Activated naive CD8-positive, alpha-beta T cell treated with anti-CD3 and anti-CD28 coated beads, Interleukin-2, amount 50 U/mL, for 24 hours (primary cell): ENCODE data around the gene APOOL.
"Not testable (repeated sequence)": the region's sequence is repeated elsewhere in the genome, so short reads cannot be mapped to it uniquely, and the experiment has no call there.

Experiments used
- ATAC-seq: fragments of 150-1000 bp; cut with Tn5 transposase; one replicate; pipeline ENCODE4 v1.10.0; 2021
- DNase-seq: peaks from one replicate; pipeline ENCODE4 v3.0.0; 2021
- H3K27ac Mint-ChIP-seq: one replicate; pipeline ENCODE4 v1.8.0; 2021; ENCODE audit warnings: mild to moderate bottlenecking, mixed read lengths
- H3K27me3 Mint-ChIP-seq: one replicate; pipeline ENCODE4 v1.8.0; 2021; ENCODE audit warnings: mixed read lengths
- H3K36me3 Mint-ChIP-seq: one replicate; pipeline ENCODE4 v1.8.0; 2021; ENCODE audit warnings: low read depth, mixed read lengths
- H3K4me1 Mint-ChIP-seq: one replicate; pipeline ENCODE4 v1.8.0; 2021; ENCODE audit warnings: mixed read lengths
- H3K4me3 Mint-ChIP-seq: one replicate; pipeline ENCODE4 v1.8.0; 2021; ENCODE audit warnings: mild to moderate bottlenecking, moderate library complexity, mixed read lengths
- H3K9me3 Mint-ChIP-seq: one replicate; pipeline ENCODE4 v1.8.0; 2021; ENCODE audit warnings: mixed read lengths

Gene APOOL, protein sequence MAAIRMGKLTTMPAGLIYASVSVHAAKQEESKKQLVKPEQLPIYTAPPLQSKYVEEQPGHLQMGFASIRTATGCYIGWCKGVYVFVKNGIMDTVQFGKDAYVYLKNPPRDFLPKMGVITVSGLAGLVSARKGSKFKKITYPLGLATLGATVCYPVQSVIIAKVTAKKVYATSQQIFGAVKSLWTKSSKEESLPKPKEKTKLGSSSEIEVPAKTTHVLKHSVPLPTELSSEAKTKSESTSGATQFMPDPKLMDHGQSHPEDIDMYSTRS

DNA sequence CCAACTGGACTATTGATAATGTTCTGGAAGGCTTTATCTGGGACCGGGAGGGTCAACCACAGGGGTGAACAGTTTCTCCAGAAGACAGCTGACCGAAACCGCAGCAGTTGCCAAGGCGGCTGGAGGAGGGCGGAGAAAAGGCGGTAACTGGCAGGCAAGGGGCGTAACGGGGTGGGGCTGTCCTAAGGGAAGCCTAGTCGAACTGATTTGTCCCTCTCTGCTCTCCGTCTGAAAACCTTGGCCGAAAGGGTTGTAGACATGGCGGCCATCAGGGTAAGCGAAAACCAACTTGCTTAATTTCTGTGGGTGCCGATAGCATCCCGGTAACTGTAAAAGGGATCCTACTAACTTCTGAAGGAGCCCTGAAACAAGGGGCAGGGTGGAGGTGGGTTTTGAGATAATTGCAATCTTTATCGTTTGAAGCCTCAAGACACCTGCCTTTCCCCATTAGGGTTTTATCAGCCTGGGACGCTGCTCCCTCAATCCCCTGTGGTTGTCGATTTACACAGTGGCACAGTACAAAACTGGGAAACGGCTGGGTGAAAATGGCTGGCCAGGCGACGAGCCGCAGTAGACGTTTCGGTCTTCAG, at the start of gene APOOL:
APOOL (plus strand) TSS at position 223 of the 590 bp plus-strand sequence; CDS start at position 259, 36 bp downstream.
- H3K4me1 Mint-ChIP-seq: peaks cover 19% of the 10 kb centered on the region
- no peaks in the 10 kb centered on the region for H3K27me3 Mint-ChIP-seq
- H3K4me3 Mint-ChIP-seq: peak within 1 kb of the TSS; percentile 86
- peak; percentile 96 for ATAC-seq
- H3K36me3 Mint-ChIP-seq: peaks cover 2% of the 10 kb centered on the region
- DNase-seq: peak; percentile 78
- H3K27ac Mint-ChIP-seq: peak within 1 kb of the TSS; percentile 56
- no peaks in the 10 kb centered on the region for H3K9me3 Mint-ChIP-seq

DNA sequence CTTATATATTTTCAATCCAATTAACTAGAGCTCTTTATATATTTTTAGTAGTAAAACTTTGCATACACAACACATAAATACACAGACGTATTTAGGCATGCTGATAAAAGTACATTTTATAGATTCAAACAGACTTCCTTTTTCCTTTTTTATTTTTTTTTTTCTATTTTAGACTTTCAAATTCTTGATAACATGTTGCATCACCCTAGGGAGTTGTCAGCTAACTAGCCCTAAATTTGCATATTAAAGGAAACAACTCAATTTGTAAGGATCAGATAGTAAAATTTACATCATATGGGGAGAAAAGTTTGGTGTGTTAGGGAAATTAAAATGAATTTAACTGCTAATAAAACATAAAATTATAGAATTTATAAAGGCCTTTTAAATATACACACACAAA, 47.4 kb upstream of the APOOL start:
- ATAC-seq (no peak), DNase-seq (no peak)
- Mint-ChIP-seq H3K4me3 (no peak overlapping the region), H3K27ac (no peak overlapping the region), H3K9me3 (no peaks in the 10 kb centered on the region), H3K4me1 (no peaks in the 10 kb centered on the region), H3K27me3 (no peaks in the 10 kb centered on the region), H3K36me3 (no peaks in the 10 kb centered on the region)

DNA sequence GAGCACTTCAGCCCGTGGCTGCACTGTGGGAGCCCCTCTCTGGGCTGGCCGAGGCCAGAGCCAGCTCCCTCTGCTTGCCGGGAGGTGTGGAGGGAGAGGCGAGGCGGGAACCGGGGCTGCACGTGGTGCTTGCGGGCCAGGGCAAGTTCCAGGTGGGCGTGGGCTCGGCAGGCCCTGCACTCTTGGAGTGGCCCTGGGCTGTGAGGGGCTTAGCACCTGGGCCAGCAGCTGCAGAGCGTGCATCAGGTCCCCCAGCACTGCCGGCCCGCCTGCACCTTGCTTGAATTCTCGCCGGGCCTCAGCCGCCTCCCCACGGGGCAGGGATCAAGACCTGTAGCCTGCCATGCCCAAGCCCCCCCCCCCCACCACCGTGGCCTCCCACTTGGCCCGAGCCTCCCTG, 28.9 kb upstream of the APOOL start:
- Mint-ChIP-seq H3K36me3 (no peaks in the 10 kb centered on the region), H3K27me3 (no peaks in the 10 kb centered on the region), H3K4me1 (no peaks in the 10 kb centered on the region), H3K27ac (no peak overlapping the region), H3K4me3 (no peak overlapping the region), H3K9me3 (no peaks in the 10 kb centered on the region)
- DNase-seq: no peak
- no peak for ATAC-seq

DNA sequence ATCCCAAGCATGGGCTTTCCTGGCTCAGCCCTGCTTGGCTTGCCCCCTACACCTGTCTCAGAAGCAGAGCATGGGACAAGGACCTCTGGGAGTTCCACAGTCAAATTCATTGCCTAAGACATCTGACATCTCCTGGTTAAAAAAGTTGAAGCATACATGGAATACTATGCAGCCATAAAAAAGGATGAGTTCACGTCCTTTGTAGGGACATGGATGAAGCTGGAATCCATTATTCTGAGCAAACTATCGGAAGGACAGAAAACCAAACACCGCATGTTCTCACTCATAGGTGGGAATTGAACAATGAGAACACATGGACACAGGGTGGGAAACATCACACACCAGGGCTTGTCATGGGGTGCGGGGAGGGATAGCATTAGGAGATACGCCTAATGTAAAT, 11.9 kb upstream of the APOOL start:
- H3K4me3 Mint-ChIP-seq, H3K27me3 Mint-ChIP-seq, H3K4me1 Mint-ChIP-seq, H3K9me3 Mint-ChIP-seq, H3K36me3 Mint-ChIP-seq, H3K27ac Mint-ChIP-seq, DNase-seq, ATAC-seq: not testable (repeated sequence)

- H3K36me3 Mint-ChIP-seq: no peaks in the 10 kb centered on the region
- ATAC-seq (no peak), DNase-seq (no peak)
- H3K27me3 Mint-ChIP-seq: peaks cover 5% of the 10 kb centered on the region
- no peak overlapping the region for H3K4me3 Mint-ChIP-seq
- H3K27ac Mint-ChIP-seq: no peak overlapping the region
- no peaks in the 10 kb centered on the region for H3K9me3 Mint-ChIP-seq
- no peaks in the 10 kb centered on the region for H3K4me1 Mint-ChIP-seq
Observed at GRCh38 chrX:84993150-84993549, 10.5 kb upstream of the APOOL start.

- no peaks in the 10 kb centered on the region for H3K9me3 Mint-ChIP-seq
- H3K4me1 Mint-ChIP-seq: peaks cover 12% of the 10 kb centered on the region
- DNase-seq (no peak), ATAC-seq (no peak)
- H3K4me3 Mint-ChIP-seq: no peak overlapping the region
- no peak overlapping the region for H3K27ac Mint-ChIP-seq
- peaks cover 2% of the 10 kb centered on the region for H3K27me3 Mint-ChIP-seq
- H3K36me3 Mint-ChIP-seq: no peaks in the 10 kb centered on the region
Observed at GRCh38 chrX:85001344-85001743, 2.3 kb upstream of the APOOL start.

DNA sequence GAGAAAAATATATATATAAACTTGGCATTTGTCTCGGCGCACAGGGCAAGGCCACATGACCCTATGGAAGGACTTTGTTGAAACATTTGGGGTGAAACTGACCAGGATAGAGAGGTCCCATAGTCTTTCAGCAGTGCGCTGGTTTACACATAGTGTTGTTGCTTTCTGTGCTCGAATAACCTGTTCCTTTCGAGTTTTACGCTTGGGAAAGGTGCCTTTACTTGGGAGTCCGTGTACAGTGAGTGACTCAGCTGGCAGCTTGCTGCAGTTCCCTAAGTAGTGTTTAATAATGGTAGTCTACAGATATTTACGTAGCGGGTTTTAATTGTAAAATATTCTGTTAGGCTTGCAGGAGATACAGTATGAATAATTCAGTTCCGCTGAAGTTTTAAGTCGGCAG, 578 bp downstream of the APOOL start:
- peak overlapping the region; percentile 86 for H3K4me3 Mint-ChIP-seq
- H3K4me1 Mint-ChIP-seq: peaks cover 19% of the 10 kb centered on the region
- peaks cover 2% of the 10 kb centered on the region for H3K36me3 Mint-ChIP-seq
- H3K27ac Mint-ChIP-seq: peak overlapping the region; percentile 56
- ATAC-seq (no peak), DNase-seq (no peak)
- no peaks in the 10 kb centered on the region for H3K27me3 Mint-ChIP-seq
- no peaks in the 10 kb centered on the region for H3K9me3 Mint-ChIP-seq

DNA sequence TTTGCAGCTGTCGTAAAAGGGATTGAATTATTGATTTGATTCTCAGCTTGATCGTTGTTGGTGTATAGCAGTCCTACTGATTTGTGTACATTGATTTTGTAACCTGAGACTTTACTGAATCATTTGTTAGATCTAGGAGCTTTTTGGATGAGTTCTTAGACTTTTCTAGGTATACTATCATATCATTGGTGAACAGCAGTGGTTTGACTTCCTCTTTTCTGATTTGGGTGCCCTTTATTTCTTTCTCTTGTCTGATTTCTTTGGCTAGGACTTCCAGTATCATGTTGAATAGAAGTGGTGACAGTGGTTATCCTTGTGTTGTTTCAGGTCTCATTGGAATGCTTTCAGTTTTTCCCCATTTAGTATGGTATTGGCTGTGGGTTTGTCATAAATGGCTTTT, 8.4 kb downstream of the APOOL start:
- DNase-seq (no peak), ATAC-seq (no peak)
- H3K4me1 Mint-ChIP-seq: peaks cover 4% of the 10 kb centered on the region
- no peak overlapping the region for H3K27ac Mint-ChIP-seq
- peaks cover 10% of the 10 kb centered on the region for H3K9me3 Mint-ChIP-seq
- no peaks in the 10 kb centered on the region for H3K27me3 Mint-ChIP-seq
- no peak overlapping the region for H3K4me3 Mint-ChIP-seq
- H3K36me3 Mint-ChIP-seq: peaks cover 21% of the 10 kb centered on the region

DNA sequence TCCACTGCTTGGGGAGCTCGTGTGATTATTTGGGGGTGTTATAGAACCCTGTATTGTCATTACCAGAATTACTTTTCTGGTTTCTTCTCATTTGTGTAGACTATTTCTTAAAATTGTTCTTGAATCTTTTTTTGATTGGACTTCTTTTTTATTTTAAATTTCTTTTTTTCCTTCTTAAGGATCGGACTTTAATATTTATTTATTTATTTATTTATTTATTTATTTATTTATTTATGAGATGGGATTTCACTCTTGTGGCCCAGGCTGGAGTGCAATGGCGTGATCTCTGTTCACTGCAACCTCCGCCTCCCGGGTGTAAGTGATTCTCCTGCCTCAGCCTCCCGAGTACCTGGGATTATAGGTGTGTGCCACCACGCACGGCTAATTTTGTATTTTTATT, 11.7 kb downstream of the APOOL start:
- H3K27me3 Mint-ChIP-seq, H3K9me3 Mint-ChIP-seq, ATAC-seq, H3K27ac Mint-ChIP-seq, H3K4me3 Mint-ChIP-seq, DNase-seq, H3K4me1 Mint-ChIP-seq: not testable (repeated sequence)
- peaks cover 28% of the 10 kb centered on the region for H3K36me3 Mint-ChIP-seq

DNA sequence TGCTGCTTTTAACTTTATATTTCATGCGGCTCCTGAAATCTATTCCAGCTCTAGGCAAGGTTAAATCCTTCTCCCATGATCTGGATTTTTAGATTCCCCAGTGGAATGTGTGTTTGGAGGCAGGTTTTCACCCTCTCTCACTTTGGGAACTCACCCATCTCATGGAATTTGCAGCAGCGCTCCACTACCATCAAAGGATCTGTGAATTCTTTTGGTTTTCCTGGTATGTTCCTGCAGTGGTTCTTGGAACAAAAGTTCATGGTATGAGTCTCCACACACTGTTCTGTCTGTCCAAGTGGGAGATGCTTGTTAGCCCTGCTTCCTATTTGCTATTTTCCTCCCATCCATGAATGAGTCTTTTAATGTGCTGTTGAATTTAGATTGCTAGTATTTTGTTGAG, 14.0 kb downstream of the APOOL start:
- DNase-seq (no peak), ATAC-seq (no peak)
- H3K27ac Mint-ChIP-seq: no peak overlapping the region
- peaks cover 24% of the 10 kb centered on the region for H3K36me3 Mint-ChIP-seq
- peaks cover 4% of the 10 kb centered on the region for H3K9me3 Mint-ChIP-seq
- no peak overlapping the region for H3K4me3 Mint-ChIP-seq
- H3K4me1 Mint-ChIP-seq: no peaks in the 10 kb centered on the region
- H3K27me3 Mint-ChIP-seq: no peaks in the 10 kb centered on the region

GRCh38 chrX:85018471-85018870, 14.8 kb downstream of the APOOL start:
- Mint-ChIP-seq H3K9me3 (no peaks in the 10 kb centered on the region), H3K27ac (no peak overlapping the region), H3K27me3 (no peaks in the 10 kb centered on the region), H3K4me3 (no peak overlapping the region), H3K4me1 (no peaks in the 10 kb centered on the region), H3K36me3 (peaks cover 24% of the 10 kb centered on the region)
- ATAC-seq: no peak
- no peak for DNase-seq

- DNase-seq (no peak), ATAC-seq (no peak)
- Mint-ChIP-seq H3K4me3 (no peak overlapping the region), H3K9me3 (no peaks in the 10 kb centered on the region), H3K36me3 (peaks cover 24% of the 10 kb centered on the region), H3K4me1 (no peaks in the 10 kb centered on the region), H3K27me3 (no peaks in the 10 kb centered on the region), H3K27ac (no peak overlapping the region)
Observed at GRCh38 chrX:85020216-85020615, 16.5 kb downstream of the APOOL start.

DNA sequence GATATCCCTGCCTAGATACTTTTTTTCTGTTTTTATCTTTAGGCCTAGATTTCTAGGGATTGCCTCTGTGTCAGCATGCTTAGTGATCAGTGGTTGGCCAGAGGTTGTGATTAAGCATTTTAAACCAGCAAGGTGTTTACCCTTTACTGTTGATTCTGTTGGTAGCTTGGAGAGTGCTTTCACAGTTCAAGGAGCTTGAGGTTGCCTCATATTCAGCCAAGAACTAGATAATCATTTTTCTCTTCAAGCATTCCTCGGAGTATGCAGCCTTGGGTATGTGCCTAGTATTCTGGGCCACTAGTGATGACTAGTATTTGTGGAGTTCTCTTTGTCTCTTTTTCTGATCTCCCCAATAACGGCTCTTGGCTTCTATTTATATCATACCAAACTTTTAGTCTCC, 20.4 kb downstream of the APOOL start:
- Mint-ChIP-seq H3K27ac (no peak overlapping the region), H3K9me3 (peaks cover 7% of the 10 kb centered on the region), H3K36me3 (peaks cover 4% of the 10 kb centered on the region), H3K27me3 (no peaks in the 10 kb centered on the region), H3K4me1 (no peaks in the 10 kb centered on the region), H3K4me3 (no peak overlapping the region)
- ATAC-seq: no peak
- no peak for DNase-seq

- H3K9me3 Mint-ChIP-seq: peaks cover 7% of the 10 kb centered on the region
- H3K27me3 Mint-ChIP-seq: no peaks in the 10 kb centered on the region
- H3K27ac Mint-ChIP-seq: no peak overlapping the region
- H3K4me3 Mint-ChIP-seq: no peak overlapping the region
- no peaks in the 10 kb centered on the region for H3K4me1 Mint-ChIP-seq
- peaks cover 4% of the 10 kb centered on the region for H3K36me3 Mint-ChIP-seq
- DNase-seq (no peak), ATAC-seq (no peak)
Observed at GRCh38 chrX:85024562-85024961, 20.9 kb downstream of the APOOL start.

DNA sequence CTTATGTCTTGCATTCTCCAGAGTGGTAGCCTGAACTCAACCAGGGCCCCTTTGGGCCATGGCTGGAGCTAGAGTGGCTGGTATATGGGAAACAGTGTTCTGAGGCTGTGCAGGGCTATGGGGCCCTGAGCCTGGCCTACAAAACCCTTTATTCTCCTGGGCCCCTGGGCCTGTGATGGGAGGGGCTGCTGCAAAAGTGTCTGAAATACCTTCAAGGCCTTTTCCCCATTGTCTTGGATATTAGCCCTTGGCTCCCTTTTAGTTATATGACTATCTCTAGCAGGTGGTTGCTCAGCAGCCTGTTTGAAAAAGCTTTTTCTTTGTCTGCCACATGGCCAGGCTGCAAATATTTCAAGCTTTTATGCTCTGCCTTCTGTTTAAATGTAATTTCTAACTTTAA, 22.5 kb downstream of the APOOL start:
- peaks cover 4% of the 10 kb centered on the region for H3K36me3 Mint-ChIP-seq
- ATAC-seq: no peak
- DNase-seq: no peak
- no peak overlapping the region for H3K4me3 Mint-ChIP-seq
- no peaks in the 10 kb centered on the region for H3K27me3 Mint-ChIP-seq
- H3K27ac Mint-ChIP-seq: no peak overlapping the region
- no peaks in the 10 kb centered on the region for H3K4me1 Mint-ChIP-seq
- peaks cover 7% of the 10 kb centered on the region for H3K9me3 Mint-ChIP-seq

GRCh38 chrX:85029043-85029442, 25.4 kb downstream of the APOOL start:
- Mint-ChIP-seq H3K27me3 (no peaks in the 10 kb centered on the region), H3K9me3 (peaks cover 7% of the 10 kb centered on the region), H3K4me3 (no peak overlapping the region), H3K27ac (no peak overlapping the region), H3K36me3 (no peaks in the 10 kb centered on the region), H3K4me1 (no peaks in the 10 kb centered on the region)
- no peak for ATAC-seq
- DNase-seq: no peak
